GM18868 (cell line): ENCODE data around the gene N4BP3.
"Not testable (repeated sequence)": the region's sequence is repeated elsewhere in the genome, so short reads cannot be mapped to it uniquely, and the experiment has no call there.

ENCODE experiments used
- ATAC-seq: cut with Tn5 transposase; IDR thresholded peaks from one replicate; pipeline ENCODE4 v1.9.1; 2021; ENCODE audit warnings: mild to moderate bottlenecking, moderate library complexity; ENCODE audit not compliant: unreplicated experiment

The N4BP3 gene

DNA sequence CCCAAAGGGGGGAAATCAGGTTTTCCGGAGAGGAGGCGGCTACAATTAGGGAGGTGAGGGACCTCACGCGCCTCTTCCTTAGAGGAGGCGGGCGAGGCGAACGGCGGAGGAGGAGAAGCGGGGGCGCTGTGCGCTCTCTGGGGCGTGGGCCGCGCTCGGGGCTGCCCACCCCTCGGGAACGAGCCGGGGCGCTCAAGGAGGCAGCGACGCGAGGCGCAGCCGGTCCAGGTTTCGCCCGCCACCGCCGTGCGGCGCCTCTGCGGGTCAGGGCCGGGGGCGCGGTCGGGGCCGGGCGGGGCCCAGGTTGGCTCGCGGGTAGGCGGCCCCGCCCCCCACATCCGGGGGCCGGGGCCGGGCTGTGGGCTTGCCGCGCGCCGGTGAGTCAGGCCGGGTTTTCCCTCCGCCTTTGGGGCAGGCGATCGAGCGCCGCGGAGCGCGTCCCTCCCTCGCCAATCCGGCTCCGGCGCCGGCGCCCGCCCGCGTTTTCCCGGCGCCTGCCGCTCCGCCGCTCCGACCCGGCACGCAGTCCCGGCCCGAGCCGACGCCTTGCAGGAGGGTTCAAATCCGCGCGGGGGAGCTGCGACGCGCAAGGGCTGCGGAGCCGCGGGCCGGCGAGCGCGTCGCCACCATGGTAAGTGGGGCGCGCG is at the start of gene N4BP3:
N4BP3 (plus strand) TSS at position 392 of the 647 bp plus-strand sequence. CDS start 6,052 bp downstream, outside the sequence.
- peak; percentile 66 for ATAC-seq

- ATAC-seq: no peak
Measured at GRCh38 chr5:178067755-178068154, 45.6 kb upstream of the N4BP3 start.

GRCh38 chr5:178068293-178068692 is 45.0 kb upstream of the N4BP3 start:
- no peak for ATAC-seq

DNA sequence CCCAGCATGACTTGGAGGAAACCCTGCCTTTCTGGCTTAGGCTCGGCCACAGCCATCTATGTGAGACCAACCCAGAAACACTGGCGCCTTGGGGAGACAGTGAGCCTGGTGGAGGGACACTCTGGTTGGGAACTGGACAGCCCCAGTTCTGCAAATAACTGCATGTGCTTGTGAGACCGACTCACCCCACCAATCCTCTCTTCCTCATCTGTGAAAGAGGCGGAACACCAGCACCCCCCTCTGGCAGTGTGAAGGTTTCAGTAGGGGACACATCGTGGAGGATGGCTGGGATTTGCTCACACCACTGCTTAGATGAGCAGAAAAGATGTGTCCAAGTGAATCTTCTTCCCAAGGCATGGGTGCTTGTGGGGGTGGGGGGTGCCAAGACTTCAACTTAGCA is 43.4 kb upstream of the N4BP3 start:
- peak; percentile 56 for ATAC-seq

DNA sequence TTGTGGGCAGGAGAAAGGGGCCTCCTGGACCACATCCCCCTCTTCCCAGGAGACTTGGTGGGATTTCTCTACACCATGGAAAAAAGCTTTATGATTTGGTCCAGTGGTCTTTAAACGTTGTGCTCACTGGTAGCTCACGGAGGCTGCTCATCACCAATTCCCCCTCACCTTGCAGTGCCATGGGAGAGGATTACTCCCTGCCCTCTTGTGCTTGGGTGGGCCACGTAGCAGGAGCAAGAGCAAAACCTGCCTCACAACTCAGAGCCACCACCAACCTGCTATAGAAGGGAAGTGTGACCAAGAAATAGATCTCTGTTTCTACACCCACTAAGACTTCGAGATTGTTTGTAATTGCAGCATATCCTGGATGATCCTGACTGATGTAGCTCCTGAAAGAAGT is 42.2 kb upstream of the N4BP3 start:
- no peak for ATAC-seq

DNA sequence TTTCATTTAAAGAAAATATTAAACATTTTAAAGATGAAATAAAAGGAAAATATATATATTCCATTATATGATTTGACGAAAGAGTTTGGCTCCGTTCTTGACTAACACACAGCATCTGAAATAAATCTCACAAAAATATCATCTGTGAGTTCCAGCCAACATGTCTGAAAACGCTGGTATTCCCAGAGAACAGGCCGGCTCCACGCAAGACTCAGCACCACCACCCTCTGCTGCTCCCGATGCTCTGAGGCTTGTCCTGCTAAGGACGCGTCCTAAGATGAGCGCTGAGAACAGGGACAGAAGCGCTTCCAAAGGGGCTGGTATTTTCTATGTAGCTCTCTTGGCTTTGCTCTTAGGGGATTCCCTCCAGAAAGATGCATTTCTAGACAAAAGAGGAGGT is 40.6 kb upstream of the N4BP3 start:
- no peak for ATAC-seq

GRCh38 chr5:178074266-178074952 is 38.9 kb upstream of the N4BP3 start:
- no peak for ATAC-seq

DNA sequence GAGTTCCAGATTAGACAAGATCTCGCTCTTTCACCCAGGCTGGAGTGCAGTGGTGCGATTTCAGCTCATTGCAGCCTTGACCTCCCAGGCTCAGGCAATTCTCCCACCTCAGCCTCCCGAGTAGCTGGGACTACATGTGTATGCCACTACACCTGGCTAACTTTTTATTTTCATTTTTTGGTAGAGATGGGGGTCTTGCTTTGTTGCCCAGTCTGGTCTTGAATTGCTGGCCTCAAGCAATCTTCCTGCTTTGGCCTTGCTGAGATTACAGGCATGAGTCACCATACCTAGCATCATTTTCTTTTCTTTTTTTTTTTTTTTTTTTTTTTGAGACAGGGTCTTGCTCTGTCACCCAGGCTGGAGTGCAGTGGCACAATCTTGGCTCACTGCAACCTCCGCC is 36.4 kb upstream of the N4BP3 start:
- ATAC-seq: not testable (repeated sequence)

DNA sequence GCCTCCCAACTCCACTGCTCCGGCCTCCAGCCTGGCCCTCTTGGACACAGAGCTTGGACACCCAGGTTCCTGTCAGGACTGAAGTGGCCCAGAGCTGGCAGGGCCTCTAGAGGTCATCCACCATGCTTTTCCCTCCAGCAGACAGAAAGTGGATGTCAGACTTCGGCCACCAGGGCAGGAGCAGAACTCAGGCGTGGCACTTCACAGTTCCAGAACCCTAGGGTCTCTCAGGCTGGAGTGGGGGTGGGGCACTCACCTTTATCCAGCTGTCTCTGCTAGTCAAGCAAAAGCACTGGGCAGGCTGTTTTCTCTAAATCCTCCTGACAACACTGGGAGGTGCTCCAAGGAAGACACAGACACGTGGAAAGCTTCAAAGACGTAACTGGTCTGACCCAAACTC is 35.6 kb upstream of the N4BP3 start:
- ATAC-seq: no peak

- no peak for ATAC-seq
Measured at GRCh38 chr5:178078197-178079010, 34.9 kb upstream of the N4BP3 start.

DNA sequence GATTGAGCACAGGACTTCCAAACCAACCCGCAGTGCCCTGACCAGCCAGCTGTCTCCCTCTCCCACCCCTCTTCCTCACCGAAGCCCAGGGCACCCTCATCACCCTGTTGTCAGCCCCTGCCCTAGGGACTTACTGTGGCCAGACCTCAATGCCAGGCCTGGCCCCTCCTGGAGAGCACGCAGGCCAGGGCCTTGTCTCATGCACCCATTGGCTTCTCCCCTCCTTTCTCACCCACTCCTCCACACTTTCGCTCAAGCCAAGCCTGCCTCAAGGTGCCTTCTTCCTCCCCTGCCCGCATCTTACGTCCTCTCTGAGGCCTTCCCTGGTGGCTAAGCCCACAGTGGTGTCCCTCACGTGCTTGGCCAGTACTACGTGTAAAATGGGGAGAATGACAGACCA is 33.3 kb upstream of the N4BP3 start:
- ATAC-seq: no peak

DNA sequence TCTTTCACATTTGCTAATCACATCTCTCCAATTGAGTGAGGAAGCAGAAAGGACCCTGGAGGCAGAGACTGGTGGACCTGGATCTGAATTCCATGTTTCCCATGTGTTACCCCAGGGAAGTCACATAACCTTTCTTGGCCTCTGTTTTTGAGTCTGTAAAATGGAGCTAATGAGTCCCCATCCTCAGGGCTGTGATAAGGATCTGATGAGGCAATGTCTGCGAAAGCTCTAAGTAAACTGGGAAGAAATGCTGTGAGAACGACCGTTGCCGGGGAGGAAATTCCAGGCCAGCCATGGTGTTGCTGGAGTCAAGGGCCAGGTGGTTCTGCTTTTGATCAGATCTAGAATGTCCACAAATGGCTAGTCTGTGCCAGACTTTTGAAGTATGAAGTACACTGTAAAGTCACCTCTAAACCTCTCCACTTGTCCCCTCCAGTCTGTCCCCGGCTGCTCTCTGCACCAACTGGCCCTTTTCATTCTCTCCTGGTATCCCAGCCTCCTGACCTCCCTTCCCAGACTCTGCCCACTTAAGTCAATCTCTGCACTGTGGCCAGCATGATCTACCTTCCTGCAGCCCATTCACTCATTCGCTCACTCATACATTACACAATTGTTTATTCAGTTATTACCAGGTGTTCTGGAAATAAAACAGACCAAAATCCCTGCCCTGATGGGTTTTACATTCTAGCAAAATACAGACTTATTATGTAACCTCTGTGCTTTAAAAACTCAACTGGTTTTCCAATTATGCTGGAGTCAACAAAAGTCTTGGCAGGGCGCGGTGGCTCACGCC is 32.5 kb upstream of the N4BP3 start:
- ATAC-seq: no peak

- no peak for ATAC-seq
Measured at GRCh38 chr5:178081571-178082243, 31.6 kb upstream of the N4BP3 start.

DNA sequence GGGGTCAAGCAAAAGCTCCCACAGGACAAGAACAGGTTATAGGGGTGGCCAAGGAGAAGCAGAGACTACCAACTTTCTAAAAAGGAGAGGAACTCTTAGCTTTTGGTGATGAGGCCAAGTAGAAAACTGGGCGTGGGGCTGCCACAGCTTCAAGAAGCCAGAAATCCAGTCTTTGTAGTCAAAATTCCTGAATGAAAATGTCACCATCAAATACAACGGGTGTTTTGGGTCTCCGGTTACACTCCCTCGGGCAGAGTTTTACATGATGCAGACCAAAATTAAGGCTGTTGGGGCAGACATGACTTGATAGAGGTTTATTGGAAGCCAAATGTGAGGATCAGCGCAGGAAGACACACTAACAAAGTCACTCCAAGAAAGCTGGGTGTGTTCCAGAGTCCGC is 29.4 kb upstream of the N4BP3 start:
- ATAC-seq: no peak

DNA sequence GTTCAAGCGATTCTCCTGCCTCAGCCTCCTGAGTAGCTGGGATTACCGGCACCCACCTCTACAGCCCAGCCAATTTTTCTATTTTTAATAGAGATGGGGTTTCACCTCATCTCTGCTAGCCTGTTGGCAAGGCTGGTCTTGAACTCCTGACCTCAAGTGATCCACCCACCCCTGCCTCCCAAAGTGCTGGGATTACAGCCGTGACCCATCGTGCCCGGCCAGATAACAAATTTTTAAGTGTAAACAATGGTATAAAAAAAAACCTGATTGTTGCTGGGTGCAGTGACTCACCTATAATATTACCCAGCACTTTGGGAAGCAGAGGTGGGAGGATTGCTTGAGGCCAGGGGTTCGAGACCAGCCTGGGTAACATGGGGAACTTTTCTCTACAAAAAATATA is 28.0 kb upstream of the N4BP3 start:
- ATAC-seq: no peak

DNA sequence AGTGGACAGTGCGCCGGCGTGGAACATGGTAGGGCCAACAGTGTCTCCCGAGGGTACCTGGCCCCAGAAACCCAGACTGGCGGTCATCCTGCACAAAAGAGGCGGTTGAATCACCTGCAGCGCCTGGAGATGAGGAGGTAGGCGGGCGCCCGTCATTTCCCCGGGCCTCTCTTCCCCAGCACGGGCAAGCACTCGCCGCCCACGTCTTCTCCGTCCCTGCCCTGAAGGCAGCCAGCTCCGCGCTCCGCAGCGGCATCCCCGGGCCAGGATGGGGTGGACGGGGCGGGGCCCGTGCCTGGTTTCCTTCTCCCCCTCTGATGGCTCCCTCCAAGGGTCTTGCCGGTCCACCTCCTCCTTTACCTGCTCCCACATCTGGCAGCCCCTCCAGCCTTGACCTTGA is 27.1 kb upstream of the N4BP3 start:
- ATAC-seq: no peak

DNA sequence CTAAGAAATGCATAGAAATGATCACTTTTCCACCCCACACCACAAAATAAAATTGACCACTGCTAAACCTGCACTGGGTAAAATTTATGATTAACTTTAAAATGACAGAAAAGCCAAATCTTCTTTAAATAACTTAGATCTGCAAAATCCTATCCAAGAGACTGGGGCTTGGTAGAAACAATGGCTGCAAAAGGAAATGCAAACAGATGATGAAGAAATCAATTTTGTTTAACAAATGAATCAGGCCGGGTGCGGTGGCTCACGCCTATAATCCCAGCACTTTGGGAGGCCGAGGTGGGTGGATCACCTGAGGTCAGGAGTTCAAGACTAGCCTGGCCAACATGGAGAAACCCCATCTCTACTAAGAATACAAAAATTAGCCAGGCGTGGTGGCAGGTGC is 26.1 kb upstream of the N4BP3 start:
- not testable (repeated sequence) for ATAC-seq

DNA sequence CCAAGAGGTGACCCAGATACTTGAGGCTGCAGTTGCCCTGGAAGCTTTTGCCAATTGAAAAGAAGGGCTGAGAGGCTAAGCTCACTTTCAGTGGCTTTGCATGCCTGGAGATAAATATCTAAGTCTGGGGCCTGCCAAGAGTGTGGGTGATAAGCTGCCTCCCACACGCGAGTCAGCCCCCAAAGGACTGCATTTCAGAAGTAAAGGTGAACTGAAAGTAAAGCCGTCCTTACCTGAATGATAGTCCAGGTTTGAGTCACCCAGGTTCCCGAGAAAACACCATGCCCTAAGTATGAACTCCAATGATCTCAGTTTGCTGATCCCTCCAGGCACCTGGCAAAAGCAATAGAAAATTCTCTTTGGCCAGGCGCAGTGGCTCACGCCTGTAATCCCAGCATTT is 22.5 kb upstream of the N4BP3 start:
- peak; percentile 60 for ATAC-seq

- ATAC-seq: no peak
Measured at GRCh38 chr5:178093134-178093533, 20.2 kb upstream of the N4BP3 start.

DNA sequence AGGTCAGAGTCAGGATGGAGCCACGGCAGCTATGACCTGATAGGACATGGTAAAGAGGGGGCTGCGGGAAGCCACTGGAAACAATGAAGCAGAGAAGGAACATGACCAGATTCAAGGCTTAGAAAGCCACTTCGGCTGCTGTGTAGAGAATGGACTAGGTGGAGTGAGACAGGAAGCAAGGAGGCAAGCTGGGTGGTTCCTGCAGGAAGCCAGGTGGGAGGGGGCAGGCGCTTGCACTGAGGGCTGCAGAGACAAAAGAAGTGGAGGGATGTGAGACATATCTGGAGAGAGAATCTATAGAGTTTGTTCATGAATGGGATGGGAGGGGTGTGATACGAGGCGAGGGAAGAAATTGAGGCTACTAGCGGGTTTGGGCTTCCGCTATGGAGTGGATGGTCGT is 19.0 kb upstream of the N4BP3 start:
- ATAC-seq: no peak

GRCh38 chr5:178098685-178099084 is 14.6 kb upstream of the N4BP3 start:
- no peak for ATAC-seq
